IgD-negative memory B cell (primary cell): Measurements from ENCODE around the gene CDC42SE2. TPM values are rescaled to one million over a fixed set of nuclear protein-coding genes. Genes with fewer than 3 reads are reported as not detected.
A peak's percentile ranks its signal among the peaks of the same experiment; 100 is the strongest.
"Not testable (repeated sequence)": the region's sequence is repeated elsewhere in the genome, so short reads cannot be mapped to it uniquely, and the experiment has no call there.

Source experiments
- H3K27ac Mint-ChIP-seq, 3 donors: one replicate each; pipeline ENCODE4 v1.8.0; 2020 to 2022; ENCODE audit warnings: mild to moderate bottlenecking in 3 of 3, mixed read lengths in 3 of 3, moderate library complexity in 1 of 3
- H3K27me3 Mint-ChIP-seq: one replicate; pipeline ENCODE4 v1.8.0; 2021; ENCODE audit warnings: mixed read lengths
- H3K36me3 Mint-ChIP-seq: one replicate; pipeline ENCODE4 v1.8.0; 2020; ENCODE audit warnings: mild to moderate bottlenecking, mixed read lengths
- H3K4me1 Mint-ChIP-seq, 3 donors: one replicate each; pipeline ENCODE4 v1.8.0; 2020 to 2022; ENCODE audit warnings: mixed read lengths in 3 of 3, mild to moderate bottlenecking in 1 of 3
- H3K4me3 Mint-ChIP-seq, 4 donors: one replicate each; pipeline ENCODE4 v1.8.0; 2020 to 2022; ENCODE audit warnings: mild to moderate bottlenecking in 4 of 4, mixed read lengths in 4 of 4, moderate library complexity in 3 of 4
- H3K9me3 Mint-ChIP-seq, 3 donors: one replicate each; pipeline ENCODE4 v1.8.0; 2020 to 2021; ENCODE audit warnings: mixed read lengths in 3 of 3, mild to moderate bottlenecking in 1 of 3
- polyA plus RNA-seq: library from polyadenylated mRNA; unstranded; fragments of 300-500 nt; fragmentation: Illumina TruSeq; gene quantifications from one replicate; pipeline ENCODE4 v1.2.3, GENCODE V29; 2021

The CDC42SE2 gene
- polyA plus RNA-seq, 1 donor from 2014 or later: 248 TPM

DNA sequence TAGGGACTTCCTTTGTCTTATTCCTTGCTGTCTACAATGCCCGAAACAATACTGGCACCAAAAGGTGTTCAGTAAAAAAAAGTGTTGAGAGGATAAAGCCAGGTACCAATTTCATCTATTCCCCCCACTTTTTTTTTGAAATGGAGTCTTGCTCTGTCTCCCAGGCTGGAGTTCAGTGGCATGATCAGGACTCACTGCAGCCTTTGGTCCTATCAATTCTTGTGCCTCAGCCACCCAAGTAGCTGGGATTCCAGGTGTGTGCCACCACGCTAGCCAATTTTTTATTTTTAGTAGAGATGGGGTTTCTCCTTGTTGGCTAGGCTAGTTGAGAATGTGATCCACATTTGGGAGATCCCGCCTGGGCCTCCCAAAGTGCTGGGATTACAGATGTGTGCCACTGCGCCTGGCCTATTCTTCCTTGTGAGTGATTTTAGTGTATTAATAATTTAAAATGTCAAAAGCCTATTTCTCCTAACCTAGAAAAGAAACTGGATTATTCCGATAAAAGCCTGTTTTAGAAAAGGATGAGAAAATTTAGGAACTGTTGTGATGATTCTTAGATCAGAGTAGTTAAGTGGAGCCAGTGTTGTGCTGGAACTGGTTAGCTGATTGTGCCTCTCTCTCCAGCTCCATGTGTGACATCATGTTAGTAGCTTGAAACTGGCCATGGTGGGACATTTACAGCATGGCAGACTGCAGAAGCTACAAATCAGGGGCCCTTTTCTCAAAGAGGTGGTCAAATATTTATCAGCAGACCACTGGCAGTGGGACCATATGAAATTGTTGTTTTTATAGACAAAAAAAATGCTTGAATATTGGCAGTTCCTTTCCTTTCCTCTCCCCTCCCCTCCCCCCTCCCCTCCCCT is 14.3 kb downstream of the CDC42SE2 start:
- Mint-ChIP-seq H3K27ac (peak overlapping the region; percentile 93 to 100 (median 99)), H3K27me3 (no peaks in the 10 kb centered on the region), H3K4me1 (peaks cover 61 to 71% (median 64%) of the 10 kb centered on the region in 3 donors), H3K9me3 (no peaks in the 10 kb centered on the region), H3K36me3 (peaks cover 4% of the 10 kb centered on the region), H3K4me3 (peak overlapping the region; percentile 12 to 73 (median 57))

DNA sequence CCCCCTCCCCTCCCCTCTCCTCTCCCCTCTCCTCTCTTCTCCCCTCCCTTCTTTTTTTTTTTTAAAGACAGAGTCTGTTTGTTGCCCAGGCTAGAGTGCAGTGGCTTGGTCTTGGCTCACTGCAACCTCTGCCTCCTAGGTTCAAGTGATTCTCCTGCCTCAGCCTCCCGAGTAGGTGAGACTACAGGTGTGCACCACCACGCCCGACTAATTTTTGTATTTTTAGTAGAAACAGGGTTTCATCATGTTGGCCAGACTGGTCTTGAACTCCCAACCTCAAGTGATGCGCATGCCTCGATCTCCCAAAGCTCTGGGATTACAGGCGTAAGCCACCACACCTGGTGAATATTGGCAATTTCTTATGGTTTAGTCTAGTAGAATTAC is 14.9 kb downstream of the CDC42SE2 start:
- Mint-ChIP-seq H3K4me1 (peaks cover 67 to 77% (median 69%) of the 10 kb centered on the region in 3 donors), H3K4me3 (peak overlapping the region; percentile 46 to 88 (median 82)), H3K27ac (peak overlapping the region; percentile 97 to 100 (median 99))
- H3K27me3 Mint-ChIP-seq, H3K9me3 Mint-ChIP-seq, H3K36me3 Mint-ChIP-seq: not testable (repeated sequence)

DNA sequence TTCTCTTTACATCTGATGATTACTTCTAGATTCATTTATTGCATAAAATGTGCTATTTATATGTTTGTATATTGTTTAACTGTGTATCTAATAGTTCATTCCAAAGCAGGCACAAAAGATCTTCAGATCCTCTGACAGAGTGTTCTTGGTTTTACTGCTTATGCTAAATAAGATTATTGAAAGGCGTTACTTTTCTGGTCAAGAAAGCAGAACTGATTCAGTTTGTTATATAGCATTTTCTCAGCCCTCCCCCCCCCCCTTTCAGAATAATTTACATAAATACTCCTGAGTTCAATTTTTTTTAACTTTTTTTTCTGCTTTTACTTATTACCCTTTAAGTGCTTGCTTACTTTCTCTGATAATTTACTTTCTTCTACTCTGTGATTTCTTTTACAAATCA is 15.4 kb downstream of the CDC42SE2 start:
- Mint-ChIP-seq H3K27ac (peak overlapping the region; percentile 97 to 100 (median 99)), H3K27me3 (no peaks in the 10 kb centered on the region), H3K4me1 (peaks cover 65 to 76% (median 69%) of the 10 kb centered on the region in 3 donors), H3K9me3 (no peaks in the 10 kb centered on the region), H3K36me3 (peaks cover 4% of the 10 kb centered on the region), H3K4me3 (peak overlapping the region; percentile 46 to 88 (median 84))

DNA sequence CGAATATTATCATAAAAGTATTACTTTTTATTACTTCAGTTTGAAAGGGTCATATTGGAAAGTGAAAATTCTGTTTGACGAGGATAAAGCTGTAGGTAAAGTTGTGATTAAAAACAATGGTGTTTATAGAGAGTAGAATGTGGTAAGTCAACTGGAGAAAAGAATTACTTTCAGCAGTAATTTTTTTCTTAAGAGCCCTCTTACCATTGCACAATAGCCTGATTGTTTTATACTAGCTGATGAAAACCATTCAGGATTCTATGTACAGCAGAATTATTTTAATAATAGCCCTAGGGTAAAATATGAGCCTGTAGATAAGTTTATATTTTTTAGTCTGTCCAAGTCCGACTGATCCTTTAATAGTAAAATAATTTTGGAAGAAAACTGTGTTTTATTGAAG is 16.6 kb downstream of the CDC42SE2 start:
- H3K4me3 Mint-ChIP-seq: peak overlapping the region in 3 of 4 donors; percentile 46 to 88 (median 86)
- no peaks in the 10 kb centered on the region for H3K27me3 Mint-ChIP-seq
- peak overlapping the region; percentile 97 to 100 (median 99) for H3K27ac Mint-ChIP-seq

DNA sequence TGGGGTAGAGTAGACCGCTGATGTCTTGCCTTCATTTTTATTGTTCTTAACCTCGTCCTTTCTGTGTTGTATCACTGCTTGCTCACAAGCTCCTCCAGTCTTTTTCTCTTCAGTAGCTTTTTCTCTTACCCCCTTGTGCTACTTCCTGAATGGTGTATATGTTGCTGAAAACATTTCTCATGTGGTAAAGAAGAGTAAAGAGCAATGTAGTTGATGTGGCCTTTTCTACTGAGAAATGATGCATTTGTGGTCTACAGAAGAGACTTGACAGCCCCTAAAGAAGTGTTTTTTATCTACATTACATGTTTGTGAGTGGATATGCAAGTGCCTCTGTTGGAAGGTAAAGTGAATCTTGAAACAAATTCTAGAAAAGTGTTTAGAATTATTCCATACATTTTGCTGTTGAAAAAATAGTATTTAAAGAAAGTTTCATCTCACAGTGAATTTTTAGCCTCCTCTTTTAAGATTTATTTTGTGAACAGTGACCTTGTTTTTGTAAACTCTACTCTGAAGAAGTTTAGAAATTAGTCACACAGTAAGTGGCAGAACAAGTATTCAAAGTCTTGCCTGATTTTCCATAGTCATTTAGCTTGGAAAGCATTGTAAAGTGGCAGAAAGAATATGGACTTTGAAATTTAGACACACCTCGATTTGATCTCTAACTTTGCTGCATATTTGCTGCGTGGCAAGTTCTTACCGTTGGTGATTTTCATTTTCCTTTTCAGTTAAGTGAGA is 17.4 kb downstream of the CDC42SE2 start:
- peaks cover 7% of the 10 kb centered on the region for H3K36me3 Mint-ChIP-seq
- peaks cover 61 to 71% (median 66%) of the 10 kb centered on the region in 3 donors for H3K4me1 Mint-ChIP-seq
- H3K27me3 Mint-ChIP-seq: no peaks in the 10 kb centered on the region
- H3K9me3 Mint-ChIP-seq: no peaks in the 10 kb centered on the region
- peak overlapping the region; percentile 55 to 100 (median 99) for H3K27ac Mint-ChIP-seq
- H3K4me3 Mint-ChIP-seq: peak overlapping the region; percentile 46 to 88 (median 75)

More for the DNA sequence above, 16.6 kb downstream of the CDC42SE2 start:
- Mint-ChIP-seq H3K4me1 (peaks cover 63 to 72% (median 67%) of the 10 kb centered on the region in 3 donors), H3K36me3 (peaks cover 7% of the 10 kb centered on the region), H3K9me3 (no peaks in the 10 kb centered on the region)

DNA sequence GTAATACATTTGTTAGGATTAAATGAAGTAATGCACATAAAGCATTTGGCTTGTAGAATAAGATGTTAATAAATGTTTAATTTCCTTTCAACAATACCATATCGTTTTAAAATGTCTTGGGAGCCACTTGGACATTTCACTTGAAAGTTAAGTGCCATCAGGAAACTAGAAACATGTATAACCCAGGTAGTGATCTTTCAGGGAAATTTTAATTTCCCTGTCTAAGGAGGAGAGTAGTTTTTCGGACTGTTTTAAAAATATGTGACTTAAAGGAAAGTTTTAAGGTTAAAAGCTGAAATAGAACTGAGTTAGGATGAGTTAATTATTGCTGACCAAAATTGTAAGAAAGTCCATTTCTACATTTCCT is 18.0 kb downstream of the CDC42SE2 start:
- Mint-ChIP-seq H3K36me3 (peaks cover 7% of the 10 kb centered on the region), H3K4me1 (peaks cover 61 to 75% (median 68%) of the 10 kb centered on the region in 3 donors), H3K27ac (peak overlapping the region; percentile 55 to 100 (median 99)), H3K9me3 (no peaks in the 10 kb centered on the region), H3K27me3 (no peaks in the 10 kb centered on the region), H3K4me3 (peak overlapping the region; percentile 46 to 88 (median 75))

DNA sequence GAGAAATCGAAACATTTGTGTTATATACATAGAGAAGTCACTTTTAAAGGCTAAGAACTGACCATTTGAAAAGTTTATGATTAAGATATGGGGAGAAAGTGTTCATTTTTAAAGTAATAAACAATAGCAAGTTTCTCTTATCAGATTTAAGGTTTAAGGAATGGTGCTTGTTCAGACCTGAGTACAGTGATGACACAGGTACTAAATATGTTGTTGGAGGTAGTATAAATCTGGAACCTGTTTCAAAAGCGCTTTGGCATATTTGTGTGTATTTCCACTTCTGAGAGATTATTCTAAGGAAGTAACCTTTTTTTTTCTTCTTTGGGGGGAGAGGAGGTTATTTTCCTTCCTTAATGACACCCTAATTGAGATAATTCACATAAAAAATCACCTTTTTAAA is 18.4 kb downstream of the CDC42SE2 start:
- Mint-ChIP-seq H3K27ac (peak overlapping the region; percentile 55 to 100 (median 99)), H3K9me3 (no peaks in the 10 kb centered on the region), H3K27me3 (no peaks in the 10 kb centered on the region), H3K4me3 (peak overlapping the region; percentile 46 to 88 (median 75)), H3K36me3 (peaks cover 7% of the 10 kb centered on the region), H3K4me1 (peaks cover 64 to 73% (median 65%) of the 10 kb centered on the region in 3 donors)

DNA sequence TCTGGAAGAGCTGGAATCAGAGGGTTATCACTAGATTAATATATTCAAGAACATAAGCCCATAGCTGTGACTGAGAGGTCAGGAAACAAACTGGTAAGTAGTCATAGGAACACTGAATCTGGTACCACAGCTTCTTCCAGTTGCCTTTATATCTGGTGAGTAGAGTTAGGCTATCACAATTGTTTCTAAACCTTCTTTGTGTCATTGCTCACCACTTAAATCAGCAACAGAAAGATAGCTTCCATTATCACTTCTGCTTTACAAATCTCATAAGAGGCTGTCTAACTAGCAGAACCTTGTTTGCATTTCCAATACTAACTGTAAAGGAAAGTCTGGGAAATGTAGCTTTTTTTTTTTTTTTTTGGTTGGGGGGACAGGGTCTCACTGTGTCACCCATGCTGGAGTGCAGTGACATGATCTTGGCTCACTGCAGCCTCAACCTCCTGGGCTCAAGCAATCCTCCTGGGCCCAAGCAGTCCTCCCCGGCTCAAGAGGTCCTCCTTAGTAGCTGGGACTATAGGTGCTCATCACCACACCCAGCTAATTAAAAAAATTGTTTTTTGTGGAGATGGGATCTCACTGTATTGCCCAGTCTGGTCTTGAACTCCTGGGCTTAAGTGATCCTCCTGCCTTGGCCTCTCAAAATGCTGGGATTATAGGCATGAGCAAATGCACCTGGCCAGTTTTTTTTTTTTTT is 22.0 kb downstream of the CDC42SE2 start:
- Mint-ChIP-seq H3K4me3 (peak overlapping the region; percentile 6 to 76 (median 40)), H3K36me3 (peaks cover 2% of the 10 kb centered on the region), H3K27ac (peak overlapping the region; percentile 65 to 89 (median 71)), H3K4me1 (peaks cover 57 to 62% (median 57%) of the 10 kb centered on the region in 3 donors), H3K27me3 (no peaks in the 10 kb centered on the region), H3K9me3 (no peaks in the 10 kb centered on the region)

DNA sequence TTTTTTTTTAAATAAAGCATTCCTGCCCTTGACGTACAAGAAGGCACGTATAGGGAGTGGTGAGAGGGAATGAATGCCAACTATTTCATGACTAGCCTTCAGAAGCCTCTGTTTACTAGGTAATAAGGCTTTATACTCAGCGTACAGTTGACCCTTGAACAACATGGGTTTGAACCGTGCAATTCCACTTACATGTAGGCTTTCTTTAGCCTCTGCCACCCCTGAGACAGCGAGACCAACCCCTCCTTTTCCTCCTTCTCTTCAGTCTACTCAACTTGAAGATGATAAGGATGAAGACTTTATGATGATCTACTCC is 22.5 kb downstream of the CDC42SE2 start:
- H3K9me3 Mint-ChIP-seq: no peaks in the 10 kb centered on the region
- no peak overlapping the region for H3K27ac Mint-ChIP-seq
- H3K27me3 Mint-ChIP-seq: no peaks in the 10 kb centered on the region
- peaks cover 52 to 57% (median 54%) of the 10 kb centered on the region in 3 donors for H3K4me1 Mint-ChIP-seq
- H3K4me3 Mint-ChIP-seq: peak overlapping the region in 1 of 4 donors; percentile 32
- H3K36me3 Mint-ChIP-seq: peaks cover 2% of the 10 kb centered on the region

DNA sequence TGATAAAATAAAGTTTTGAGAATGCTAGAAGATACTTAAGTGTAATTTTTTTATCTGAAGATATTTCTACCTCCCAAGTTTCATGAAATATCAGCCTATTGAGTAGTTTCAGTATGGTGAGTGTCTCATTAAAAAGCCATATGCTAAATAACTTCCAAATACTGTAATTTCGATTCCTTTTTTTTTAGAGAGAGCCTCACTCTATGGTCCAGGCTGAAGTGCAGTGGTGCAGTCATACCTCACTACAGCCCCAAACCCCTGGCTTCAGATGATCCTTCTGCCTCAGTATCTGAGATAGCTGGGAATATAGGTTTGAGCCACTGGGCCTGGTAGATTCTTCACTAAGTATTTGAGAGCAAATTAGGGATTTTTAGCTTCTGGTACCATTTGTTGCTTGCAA is 24.5 kb downstream of the CDC42SE2 start:
- Mint-ChIP-seq H3K36me3 (peaks cover 4% of the 10 kb centered on the region), H3K27me3 (no peaks in the 10 kb centered on the region), H3K9me3 (no peaks in the 10 kb centered on the region), H3K4me3 (peak overlapping the region; percentile 49 to 95 (median 84)), H3K4me1 (peaks cover 40 to 47% (median 43%) of the 10 kb centered on the region in 3 donors), H3K27ac (peak overlapping the region; percentile 71 to 95 (median 78))

DNA sequence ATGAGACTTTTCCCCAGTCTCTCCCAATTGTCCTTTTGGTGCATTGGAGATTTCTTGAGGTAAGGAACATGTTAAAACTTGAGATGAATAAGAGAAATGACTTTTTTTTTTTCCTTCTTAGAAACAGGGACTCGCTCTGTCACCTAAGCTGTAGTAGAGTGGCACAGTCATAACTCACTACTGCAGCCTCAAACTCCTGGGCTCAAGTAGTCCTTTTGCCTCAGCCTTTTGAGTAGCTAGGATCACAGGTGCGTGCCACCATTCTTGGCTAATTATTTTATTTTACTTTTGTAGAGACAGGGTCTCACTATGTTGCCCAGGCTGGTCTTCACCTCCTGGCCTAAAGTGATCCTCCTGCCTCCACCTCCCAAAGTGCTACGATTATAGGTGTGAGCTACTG is 25.9 kb downstream of the CDC42SE2 start:
- no peaks in the 10 kb centered on the region for H3K9me3 Mint-ChIP-seq
- peak overlapping the region; percentile 46 to 95 (median 59) for H3K27ac Mint-ChIP-seq
- peaks cover 3% of the 10 kb centered on the region for H3K36me3 Mint-ChIP-seq
- peaks cover 41 to 51% (median 45%) of the 10 kb centered on the region in 3 donors for H3K4me1 Mint-ChIP-seq
- H3K4me3 Mint-ChIP-seq: peak overlapping the region; percentile 28 to 95 (median 70)
- H3K27me3 Mint-ChIP-seq: no peaks in the 10 kb centered on the region

DNA sequence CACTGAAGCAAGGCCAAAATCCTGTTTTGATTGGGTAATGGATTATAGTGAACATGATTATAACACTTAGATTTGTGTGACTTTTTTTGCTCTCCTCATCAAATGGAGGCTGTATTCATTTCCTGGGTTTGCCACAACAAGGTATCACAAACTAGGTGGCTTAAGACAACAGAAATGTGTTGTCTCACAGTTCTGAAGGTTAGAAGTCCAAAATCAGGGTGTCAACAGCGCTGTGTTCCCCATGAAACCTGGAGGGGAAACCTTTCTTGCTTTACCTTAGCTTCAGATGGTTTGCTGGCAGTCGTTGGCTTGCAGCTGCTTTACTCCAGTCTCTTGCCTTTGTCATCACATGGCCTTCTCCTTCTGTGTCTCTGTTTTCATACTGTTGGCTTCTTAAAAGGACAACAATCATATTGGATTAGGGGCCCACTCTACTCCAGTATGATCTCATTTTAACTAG is 32.4 kb downstream of the CDC42SE2 start:
- peak overlapping the region in 2 of 3 donors; percentile 14 to 63 for H3K27ac Mint-ChIP-seq
- H3K4me1 Mint-ChIP-seq: peaks cover 41 to 47% (median 44%) of the 10 kb centered on the region in 3 donors
- H3K27me3 Mint-ChIP-seq: no peaks in the 10 kb centered on the region
- no peak overlapping the region for H3K4me3 Mint-ChIP-seq
- peaks cover 3% of the 10 kb centered on the region for H3K36me3 Mint-ChIP-seq
- H3K9me3 Mint-ChIP-seq: no peaks in the 10 kb centered on the region

DNA sequence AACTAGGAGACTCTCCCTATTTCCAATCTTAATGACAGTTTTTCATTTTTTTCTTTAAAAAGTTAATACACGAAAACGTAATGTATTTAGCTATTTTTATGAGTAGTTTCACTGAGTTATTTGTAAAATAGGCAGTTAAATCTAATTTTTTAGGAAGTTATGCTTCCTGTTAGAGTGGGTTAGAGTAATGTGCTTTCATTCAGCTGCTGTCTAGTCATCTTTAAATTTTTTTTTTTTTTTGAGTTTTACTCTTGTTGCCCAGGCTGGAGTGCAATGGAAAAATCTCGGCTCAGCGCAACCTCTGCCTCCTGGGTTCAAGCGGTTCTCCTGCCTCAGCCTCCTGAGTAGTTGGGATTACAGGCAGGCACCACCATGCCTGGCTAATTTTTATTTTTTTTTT is 34.0 kb downstream of the CDC42SE2 start:
- H3K27ac Mint-ChIP-seq: peak overlapping the region in 1 of 3 donors; percentile 71
- no peaks in the 10 kb centered on the region for H3K9me3 Mint-ChIP-seq
- H3K27me3 Mint-ChIP-seq: no peaks in the 10 kb centered on the region
- peaks cover 1% of the 10 kb centered on the region for H3K36me3 Mint-ChIP-seq
- H3K4me3 Mint-ChIP-seq: no peak overlapping the region
- peaks cover 45 to 48% (median 45%) of the 10 kb centered on the region in 3 donors for H3K4me1 Mint-ChIP-seq

DNA sequence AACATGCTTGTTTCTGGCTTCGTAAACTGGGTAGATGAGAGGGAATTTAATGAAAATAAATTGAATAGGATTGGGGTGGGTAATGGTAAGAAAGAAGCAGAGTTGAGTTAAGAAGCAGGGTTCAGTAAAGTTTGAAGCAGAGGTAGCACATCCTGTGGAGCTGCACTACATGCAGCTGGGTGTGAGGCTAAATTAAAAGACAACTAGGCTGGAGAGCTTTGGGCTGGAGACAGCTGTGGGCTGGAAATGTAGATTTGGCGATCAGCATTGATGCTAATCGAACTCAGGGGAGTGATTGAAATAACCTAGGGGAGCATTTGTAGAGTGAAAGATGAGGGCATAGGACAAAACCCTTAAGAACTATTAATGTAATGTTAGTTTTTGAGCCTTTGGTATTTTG is 35.6 kb downstream of the CDC42SE2 start:
- H3K27me3 Mint-ChIP-seq: no peaks in the 10 kb centered on the region
- H3K9me3 Mint-ChIP-seq: no peaks in the 10 kb centered on the region
- peaks cover 50 to 51% (median 51%) of the 10 kb centered on the region in 3 donors for H3K4me1 Mint-ChIP-seq
- H3K36me3 Mint-ChIP-seq: peaks cover under 1% of the 10 kb centered on the region
- H3K4me3 Mint-ChIP-seq: peak overlapping the region; percentile 1 to 70 (median 29)
- peak overlapping the region; percentile 63 to 82 (median 69) for H3K27ac Mint-ChIP-seq
